OCI-LY7 (cell line): ENCODE results near the gene HPN. TPM values are rescaled to one million over a fixed set of nuclear protein-coding genes. Genes with fewer than 3 reads are reported as not detected.
"Not testable (repeated sequence)": the region's sequence is repeated elsewhere in the genome, so short reads cannot be mapped to it uniquely, and the experiment has no call there.

Experiments used
- BruUV-seq: library from RNA; stranded (reverse); fragments of 400-500 nt; replicated peaks from 2 replicates; lab custom pipeline; 2021; lab: Mats Ljungman, UMichigan
- CTCF ChIA-PET: fragments of 300-600 bp; sonication (Branson Sonifier 250); formaldehyde crosslinking; loops from one replicate; lab custom pipeline; 2022; ENCODE audit warnings: antibody characterized with exemption; ENCODE audit not compliant: unreplicated experiment; lab: Charles Lee
- POLR2A ChIA-PET: fragments of 300-600 bp; sonication (Branson Sonifier 250); formaldehyde crosslinking; loops from one replicate; lab custom pipeline; 2022; ENCODE audit warnings: antibody characterized with exemption; lab: Charles Lee
- DNase-seq: peaks from one replicate; pipeline ENCODE4 v3.0.0-alpha.2; 2015; ENCODE audit warnings: low spot score
- H2AFZ ChIP-seq: fragments of 200-600 bp; sonication (generic), shearing (Covaris generic); 2 replicates; pipeline ENCODE4 v1.6.1; 2014; ENCODE audit warnings: mild to moderate bottlenecking, antibody characterized with exemption, low read length, moderate library complexity
- H3K27ac ChIP-seq: fragments of 200-600 bp; sonication (generic); 2 replicates; pipeline ENCODE4 v1.5.1; 2014; ENCODE audit warnings: mixed run types, low read depth, mild to moderate bottlenecking, moderate library complexity, low read length, inconsistent platforms; ENCODE audit not compliant: poor library complexity, severe bottlenecking
- H3K36me3 ChIP-seq: fragments of 200-600 bp; sonication (generic); 2 replicates; pipeline ENCODE4 v1.6.1; 2014; ENCODE audit warnings: mild to moderate bottlenecking, antibody characterized with exemption, low read length, moderate library complexity, mixed read lengths; ENCODE audit not compliant: insufficient read depth
- H3K4me1 ChIP-seq: fragments of 200-600 bp; sonication (generic); 2 replicates; pipeline ENCODE4 v1.5.1; 2014; ENCODE audit warnings: mild to moderate bottlenecking, low read length; ENCODE audit not compliant: insufficient read depth, poor library complexity, severe bottlenecking
- H3K4me2 ChIP-seq: fragments of 200-600 bp; sonication (generic); 2 replicates; pipeline ENCODE4 v1.6.1; 2014; ENCODE audit warnings: mild to moderate bottlenecking, low read length
- H3K4me3 ChIP-seq: fragments of 200-600 bp; sonication (generic); 2 replicates; pipeline ENCODE4 v1.5.1; 2014; ENCODE audit warnings: mild to moderate bottlenecking, low read depth, low read length; ENCODE audit not compliant: poor library complexity, severe bottlenecking
- H3K79me2 ChIP-seq: fragments of 200-600 bp; sonication (generic); 2 replicates; pipeline ENCODE4 v1.6.1; 2016; ENCODE audit warnings: low read depth, mild to moderate bottlenecking, low read length, moderate library complexity, mixed read lengths; ENCODE audit not compliant: insufficient read depth
- H3K9me2 ChIP-seq: fragments of 200-600 bp; sonication (generic); 2 replicates; pipeline ENCODE4 v1.6.1; 2016; ENCODE audit warnings: mild to moderate bottlenecking, low read length, mixed read lengths; ENCODE audit not compliant: insufficient read depth
- H3K9me3 ChIP-seq: fragments of 200-600 bp; sonication (generic); 2 replicates; pipeline ENCODE4 v1.6.1; 2014; ENCODE audit warnings: mild to moderate bottlenecking, mixed run types, low read length, mixed read lengths
- H4K20me1 ChIP-seq: fragments of 200-600 bp; sonication (generic); 2 replicates; pipeline ENCODE4 v1.6.1; 2014; ENCODE audit warnings: mild to moderate bottlenecking, antibody characterized with exemption, low read length, moderate library complexity, mixed read lengths; ENCODE audit not compliant: insufficient read depth
- EZH2phosphoT487 ChIP-seq: fragments of 200-600 bp; sonication (generic); IDR thresholded peaks from 2 replicates; pipeline ENCODE4 v1.6.1; 2018; ENCODE audit warnings: low read depth, borderline replicate concordance, mild to moderate bottlenecking, mixed run types, antibody characterized with exemption, low read length, moderate library complexity, mixed read lengths
- intact Hi-C: fragments of 100-400 bp; cut with micrococcal nuclease; formaldehyde crosslinking; loops from one replicate; pipeline ENCODE4 v1.10.0; 2022; ENCODE audit not compliant: unreplicated experiment
- total RNA-seq, 2 experiments: library from RNA; depleted of rRNA in 1 of 2; stranded (reverse); fragments of >200 nt in 1 of 2; shearing (Covaris generic) in 1 of 2; gene quantifications; 2 replicates each; pipeline ENCODE4 v1.2.3, GENCODE V29; 2014 to 2022
- TF ChIP-seq, protein P1 (sequence below): fragments of 200-600 bp; sonication (generic); conservative IDR thresholded peaks from 2 replicates; pipeline ENCODE4 v1.5.1; 2014; ENCODE audit warnings: mild to moderate bottlenecking, antibody characterized with exemption, low read length, moderate library complexity, mixed read lengths

Gene HPN
- total RNA-seq, 2 experiments from 2014 or later: 0.17 to 0.19 TPM

DNA sequence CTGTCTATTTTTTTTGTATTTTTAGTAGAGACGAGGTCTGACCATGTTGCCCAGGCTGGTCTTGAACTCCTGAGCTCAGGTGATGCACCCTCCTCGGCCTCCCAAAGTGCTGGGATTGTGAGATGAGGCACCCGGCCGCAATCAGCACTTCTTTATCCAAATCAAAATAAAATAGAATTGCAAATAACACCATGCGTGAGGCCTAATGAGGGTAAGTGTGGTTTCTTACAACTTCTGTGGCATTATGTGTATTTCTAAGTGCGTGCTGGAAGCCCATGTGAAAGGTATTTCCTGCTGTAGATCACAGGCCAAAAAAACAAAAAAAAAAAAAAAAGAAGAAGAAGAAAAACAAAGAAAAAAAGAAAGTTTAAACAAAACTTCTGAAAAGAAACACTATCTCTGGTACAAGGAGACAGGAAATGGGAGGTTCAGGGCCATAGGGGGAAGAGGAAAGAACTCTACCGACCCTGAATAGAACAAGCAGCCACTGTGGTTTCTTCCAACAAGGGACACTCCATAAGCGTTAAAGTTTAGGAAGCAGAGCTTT, 44.4 kb upstream of the HPN start:
- POLR2A ChIA-PET: no interaction called here
- Histone ChIP-seq H3K79me2 (peaks cover 23% of the 10 kb centered on the region), H3K4me3 (peak overlapping the region; percentile 26), H3K4me1 (peaks cover 45% of the 10 kb centered on the region), H2AFZ (peak overlapping the region; percentile 91), H3K27ac (peak overlapping the region; percentile 49), H3K4me2 (peak overlapping the region; percentile 53), H3K9me2 (no peaks in the 10 kb centered on the region), H3K36me3 (peaks cover 11% of the 10 kb centered on the region; the same call in 1 of the 2 replicates), H4K20me1 (no peaks in the 10 kb centered on the region), H3K9me3 (no peaks in the 10 kb centered on the region)
- no peak for TF ChIP-seq EZH2phosphoT487
- TF ChIP-seq, protein P1, sequence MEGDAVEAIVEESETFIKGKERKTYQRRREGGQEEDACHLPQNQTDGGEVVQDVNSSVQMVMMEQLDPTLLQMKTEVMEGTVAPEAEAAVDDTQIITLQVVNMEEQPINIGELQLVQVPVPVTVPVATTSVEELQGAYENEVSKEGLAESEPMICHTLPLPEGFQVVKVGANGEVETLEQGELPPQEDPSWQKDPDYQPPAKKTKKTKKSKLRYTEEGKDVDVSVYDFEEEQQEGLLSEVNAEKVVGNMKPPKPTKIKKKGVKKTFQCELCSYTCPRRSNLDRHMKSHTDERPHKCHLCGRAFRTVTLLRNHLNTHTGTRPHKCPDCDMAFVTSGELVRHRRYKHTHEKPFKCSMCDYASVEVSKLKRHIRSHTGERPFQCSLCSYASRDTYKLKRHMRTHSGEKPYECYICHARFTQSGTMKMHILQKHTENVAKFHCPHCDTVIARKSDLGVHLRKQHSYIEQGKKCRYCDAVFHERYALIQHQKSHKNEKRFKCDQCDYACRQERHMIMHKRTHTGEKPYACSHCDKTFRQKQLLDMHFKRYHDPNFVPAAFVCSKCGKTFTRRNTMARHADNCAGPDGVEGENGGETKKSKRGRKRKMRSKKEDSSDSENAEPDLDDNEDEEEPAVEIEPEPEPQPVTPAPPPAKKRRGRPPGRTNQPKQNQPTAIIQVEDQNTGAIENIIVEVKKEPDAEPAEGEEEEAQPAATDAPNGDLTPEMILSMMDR: no peak
- peak; percentile 24 for DNase-seq
- intact Hi-C loops: no loop called here
- CTCF ChIA-PET: interaction anchor here (0.6 kb wide), 1 partner anchor 147 kb away, joined by 3 read pairs; no protein-coding TSS in a partner anchor
- no TSS peak for BruUV-seq

GRCh38 chr19:34998224-34998623, 43.3 kb upstream of the HPN start:
- H3K4me3 ChIP-seq, DNase-seq, intact Hi-C loops, H3K9me2 ChIP-seq, H3K9me3 ChIP-seq, BruUV-seq, CTCF ChIA-PET, POLR2A ChIA-PET, H3K27ac ChIP-seq, H2AFZ ChIP-seq, H4K20me1 ChIP-seq: not testable (repeated sequence)
- H3K36me3 ChIP-seq: peaks cover 19% of the 10 kb centered on the region; the same call in 1 of the 2 replicates
- H3K79me2 ChIP-seq: peaks cover 33% of the 10 kb centered on the region
- H3K4me2 ChIP-seq: peak overlapping the region; percentile 53
- H3K4me1 ChIP-seq: peaks cover 56% of the 10 kb centered on the region

GRCh38 chr19:34998777-34999497, 42.6 kb upstream of the HPN start:
- Histone ChIP-seq H3K9me2 (no peaks in the 10 kb centered on the region), H3K79me2 (peaks cover 40% of the 10 kb centered on the region), H2AFZ (peak overlapping the region; percentile 64; the same call in 1 of the 2 replicates), H3K4me3 (peak overlapping the region; percentile 73), H3K9me3 (no peaks in the 10 kb centered on the region), H3K4me2 (peak overlapping the region; percentile 95), H4K20me1 (no peaks in the 10 kb centered on the region), H3K27ac (no peak overlapping the region), H3K36me3 (peaks cover 26% of the 10 kb centered on the region; the same call in 1 of the 2 replicates), H3K4me1 (peaks cover 63% of the 10 kb centered on the region)
- DNase-seq: no peak
- ChIA-PET POLR2A (interaction anchor here (0.7 to 0.8 kb wide), 2 partner anchors 368 to 1052 kb away, joined by 3 to 7 read pairs; no protein-coding TSS in a partner anchor), CTCF (interaction anchor here (0.6 kb wide), 1 partner anchor 827 kb away, joined by 3 read pairs; no protein-coding TSS in a partner anchor)
- no TSS peak for BruUV-seq
- intact Hi-C loops: no loop called here
- TF ChIP-seq EZH2phosphoT487: no peak
- TF ChIP-seq, protein P1: no peak
